Measurements from ENCODE around the gene NANOS2. TPM values are rescaled to one million over a fixed set of nuclear protein-coding genes. Genes with fewer than 3 reads are reported as not detected.

NANOS2 gene
- total and polyA plus RNA-seq, 2 of the 13 experiments (the other 11 are each of a cell fraction or from before 2014, with no cell fraction given): not detected

GRCh38 chr19:45876411-45877197, 38.0 kb downstream of the NANOS2 start (continued):
- TF ChIP-seq HIC2 (CRISPR knock-in tag; IDR thresholded peaks at IDR 0.05; ENCODE audit: low read depth) (0 out of 2 replicates have a peak, but pooled peaks have one; percentile 37), ZNF484 (CRISPR knock-in tag; IDR thresholded peaks at IDR 0.05; ENCODE audit: borderline replicate concordance, low read depth) (no peak), KLF12 (CRISPR knock-in tag; IDR thresholded peaks at IDR 0.05; ENCODE audit: borderline replicate concordance) (0 out of 2 replicates have a peak, but pooled peaks have one; percentile 56), ZNF274 (CRISPR knock-in tag; IDR thresholded peaks at IDR 0.05) (peak; percentile 79; the same call in 1 of the 2 replicates), ZNF772 (CRISPR knock-in tag; IDR thresholded peaks at IDR 0.05) (peak; percentile 65; the same call in 1 of the 2 replicates), ZEB1 (IDR thresholded peaks at IDR 0.05; ENCODE audit: insufficient replicate concordance, low read depth) (peak; percentile 71), ZNF543 (CRISPR knock-in tag; IDR thresholded peaks at IDR 0.05) (peak; percentile 29; the same call in 1 of the 2 replicates), ZNF501 (CRISPR knock-in tag; IDR thresholded peaks at IDR 0.05) (peak; percentile 30; the same call in 1 of the 2 replicates), SIX4 (CRISPR knock-in tag; IDR thresholded peaks at IDR 0.05) (peak; percentile 50), NCOA2 (CRISPR knock-in tag; IDR thresholded peaks at IDR 0.05) (peak; percentile 37; the same call in 1 of the 2 replicates), YEATS4 (CRISPR knock-in tag; IDR thresholded peaks at IDR 0.05; ENCODE audit: borderline replicate concordance) (peak; percentile 60; the same call in 1 of the 2 replicates), AHDC1 (CRISPR knock-in tag; IDR thresholded peaks at IDR 0.05; ENCODE audit: borderline replicate concordance) (0 out of 2 replicates have a peak, but pooled peaks have one; percentile 23), FOXP4 (CRISPR knock-in tag; IDR thresholded peaks at IDR 0.05) (peak; percentile 30; the same call in 1 of the 2 replicates), THRA (CRISPR knock-in tag; IDR thresholded peaks at IDR 0.05; ENCODE audit: borderline replicate concordance) (peak; percentile 59), ZFP37 (CRISPR knock-in tag; IDR thresholded peaks at IDR 0.05; ENCODE audit: borderline replicate concordance) (no peak), ZMAT3 (CRISPR knock-in tag; conservative IDR thresholded peaks at IDR 0.05) (0 out of 2 replicates have a peak, but pooled peaks have one; percentile 20), PHF20 (CRISPR knock-in tag; IDR thresholded peaks at IDR 0.05) (no peak)

All from HepG2 (cell line).